SK-N-MC (cell line): Measurements from ENCODE around the gene TNNT2.

Experiments used
- EZH2 ChIP-seq: fragments of 200-600 bp; sonication (generic); IDR thresholded peaks from one replicate; pipeline ENCODE4 v1.6.1; 2017; ENCODE audit warnings: antibody characterized with exemption
- FOXP2 ChIP-seq: optimal IDR thresholded peaks from 2 replicates; pipeline ENCODE3; 2011; ENCODE audit warnings: mild to moderate bottlenecking, moderate library complexity; ENCODE audit not compliant: insufficient read depth; ENCODE audit errors: extremely low read length, control extremely low read depth
- POLR2AphosphoS5 ChIP-seq: IDR thresholded peaks from 2 replicates; pipeline ENCODE4 v1.6.1; 2012; ENCODE audit warnings: mild to moderate bottlenecking, low read depth, low read length, borderline replicate concordance

GRCh38 chr1:201366696-201367095 lies 10.8 kb downstream of the TNNT2 start:
- no peak for TF ChIP-seq POLR2AphosphoS5
- TF ChIP-seq EZH2 = no peak
- no peak for TF ChIP-seq FOXP2
